ENCODE measurements around the gene ALDH1A2.

The ALDH1A2 gene

DNA sequence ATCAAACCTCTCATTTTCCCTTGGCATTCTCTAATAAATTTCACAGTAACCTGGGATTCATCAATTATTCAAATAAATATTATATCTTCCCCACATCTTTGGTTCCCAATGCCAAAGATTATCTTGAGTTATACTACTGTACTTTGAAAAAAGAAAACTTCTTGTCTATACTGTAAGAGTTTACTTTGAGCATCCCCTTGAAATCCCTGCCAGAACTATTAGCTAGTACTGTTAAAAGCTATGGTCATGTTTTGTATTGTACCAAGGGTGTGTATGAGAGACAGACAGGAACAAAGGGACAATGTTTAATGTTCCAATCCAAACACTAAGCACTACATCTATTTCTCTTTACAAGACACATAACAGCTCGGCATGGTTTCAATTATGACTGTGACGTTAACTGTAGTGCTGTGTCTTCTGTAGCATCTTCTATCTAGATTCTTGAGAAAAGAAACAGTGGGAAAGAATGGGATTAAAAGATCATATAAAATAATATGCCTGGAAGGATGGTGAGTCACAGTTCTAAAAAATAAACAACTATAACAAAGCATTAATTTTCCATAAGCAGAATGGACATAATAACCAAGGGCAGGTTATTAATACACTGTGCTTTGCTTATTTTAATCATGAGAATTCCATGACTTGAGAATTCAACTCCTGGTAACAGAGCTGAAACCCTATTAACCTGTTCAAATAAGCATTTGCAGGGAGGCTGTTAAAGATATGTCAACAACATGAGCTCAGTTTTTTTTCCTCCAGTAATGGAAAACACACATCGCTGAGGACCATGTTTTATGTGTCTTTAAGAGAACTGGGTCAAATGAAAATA, 71.1 kb downstream of the ALDH1A2 start:
- no peak for DNase-seq

DNA sequence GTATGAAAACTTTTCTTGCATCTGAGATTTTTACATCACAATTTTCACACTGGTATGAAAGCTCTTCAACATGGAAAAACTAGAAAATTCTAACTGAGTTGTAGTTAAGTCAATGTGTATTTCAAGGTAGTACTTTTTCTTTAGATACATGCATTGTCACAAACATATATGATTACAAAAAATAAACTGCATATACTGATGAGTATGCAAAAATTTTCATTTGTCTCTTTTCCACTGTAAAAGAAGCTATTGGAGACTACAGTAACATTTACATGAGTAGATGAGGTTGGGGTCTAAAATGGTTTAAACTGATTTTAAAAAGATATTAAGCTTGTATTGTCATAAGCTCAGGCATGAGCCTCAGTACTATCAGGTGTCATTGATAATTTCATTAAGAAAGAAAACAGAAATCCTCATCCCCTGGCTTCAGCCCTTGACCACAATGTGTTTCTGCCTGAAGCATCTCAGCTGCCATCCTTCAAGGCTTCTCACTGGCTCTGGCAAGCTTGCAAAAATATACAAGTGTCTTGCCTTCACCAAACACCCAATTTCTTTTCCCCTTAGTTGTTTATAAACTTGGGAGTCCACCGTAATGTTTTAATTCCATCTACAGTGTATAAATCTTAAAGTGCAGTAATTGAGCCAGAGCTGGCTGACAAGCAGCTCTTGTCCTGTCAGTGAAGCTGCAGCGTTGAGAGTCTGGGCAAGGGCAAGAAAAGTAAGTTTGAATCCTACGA, 71.9 kb downstream of the ALDH1A2 start:
- no peak for DNase-seq

DNA sequence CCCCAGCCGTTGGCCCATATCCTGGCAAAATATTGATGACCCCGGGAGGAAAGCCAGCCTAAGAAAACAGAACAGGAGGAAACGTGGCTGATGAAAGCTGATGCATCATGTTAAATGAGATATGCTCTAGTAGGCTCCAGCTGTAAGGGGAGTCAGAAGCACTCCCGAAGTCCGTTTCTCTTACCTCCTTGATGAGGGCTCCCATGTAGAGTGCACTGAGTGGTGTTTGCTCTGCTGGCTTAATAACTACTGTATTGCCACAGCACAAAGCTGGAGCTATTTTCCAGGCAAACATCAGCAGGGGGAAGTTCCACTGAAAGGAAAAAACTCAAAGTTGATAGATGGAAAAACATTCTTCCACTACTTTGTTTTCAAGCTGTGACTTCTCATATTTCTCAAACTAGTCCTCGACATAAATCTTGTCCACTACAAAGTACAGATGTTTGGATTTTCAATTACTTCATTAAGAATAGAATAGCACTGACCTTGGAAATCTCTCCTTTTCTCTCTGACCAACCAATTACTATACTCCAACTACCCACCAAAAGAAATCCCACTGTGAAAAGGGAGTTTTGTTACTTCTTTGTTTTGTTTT, 72.7 kb downstream of the ALDH1A2 start:
- no peak for DNase-seq

DNA sequence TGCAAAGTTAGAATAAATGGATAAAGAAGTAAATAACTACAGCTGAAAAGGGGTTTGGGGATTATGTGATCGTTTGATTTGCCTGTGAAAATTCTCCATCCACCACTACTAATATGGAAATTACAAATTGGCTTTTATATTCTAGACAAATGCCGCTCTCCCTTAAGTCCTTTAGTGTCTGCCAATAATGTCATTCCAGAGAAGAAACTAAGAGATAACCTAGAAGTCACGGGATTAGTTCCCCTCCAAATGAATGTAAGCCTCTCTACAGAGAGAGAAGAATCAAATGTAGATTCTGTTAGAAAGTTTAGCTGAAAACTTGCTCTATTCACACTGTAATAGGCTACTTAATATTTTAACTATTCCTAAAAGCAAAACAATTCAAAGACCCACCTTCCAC, 92.0 kb downstream of the ALDH1A2 start:
- no peak for DNase-seq

DNA sequence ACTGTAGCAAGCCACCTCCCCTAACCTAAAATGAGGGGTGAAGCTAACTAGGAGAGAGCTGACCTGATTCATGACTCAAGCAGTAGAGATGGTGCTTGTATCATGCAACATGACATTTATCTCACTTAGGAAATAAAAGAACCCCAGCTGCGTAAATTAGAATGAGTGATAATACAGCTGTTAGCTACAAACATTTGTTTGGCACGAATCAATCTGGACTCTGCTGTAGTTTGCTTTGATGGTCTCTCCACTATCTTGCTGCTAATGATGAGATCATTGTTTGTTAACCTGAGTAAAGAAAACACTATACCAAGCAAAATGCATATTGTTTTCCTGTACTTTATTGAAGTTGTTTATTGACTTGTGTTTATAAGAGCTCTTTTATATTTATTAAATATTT, 92.6 kb downstream of the ALDH1A2 start:
- no peak for DNase-seq

DNA sequence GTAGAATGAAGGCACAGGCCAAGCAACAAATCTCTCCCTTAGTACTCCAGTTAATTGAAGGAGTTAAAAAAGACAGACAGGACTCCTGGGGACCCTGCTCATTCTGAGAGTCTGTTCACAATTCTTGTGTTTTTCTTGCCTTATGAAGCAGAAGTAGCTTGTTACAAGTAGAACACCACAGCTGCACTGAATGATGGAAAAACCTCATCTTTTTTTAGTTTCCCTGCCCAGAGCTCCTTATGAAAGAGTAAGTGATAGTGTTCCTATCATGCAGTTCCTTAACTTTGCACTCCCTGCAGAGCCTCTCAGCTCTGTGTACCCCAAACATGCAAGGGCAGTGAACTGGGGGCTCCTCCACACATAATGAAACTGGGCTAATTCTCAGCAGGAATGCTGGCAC, 95.5 kb downstream of the ALDH1A2 start:
- no peak for DNase-seq

DNA sequence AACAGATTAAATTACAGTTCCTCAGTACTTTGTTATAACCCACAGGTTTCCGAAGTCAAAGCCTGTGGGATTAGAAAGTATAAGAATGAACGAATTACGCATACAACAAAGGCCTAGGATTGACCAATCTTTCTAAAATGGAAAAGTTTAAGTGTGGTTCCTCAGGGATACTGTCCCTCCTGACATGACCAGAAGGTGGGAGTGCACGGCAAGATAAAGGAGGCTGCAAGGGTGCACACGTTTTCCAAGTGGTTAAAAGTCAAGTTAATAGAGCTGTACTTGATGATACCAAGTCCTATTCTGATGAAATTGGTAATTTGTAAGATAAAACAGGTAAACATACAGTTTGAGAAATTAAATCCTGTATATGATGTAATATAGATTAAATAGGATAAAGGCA, 96.2 kb downstream of the ALDH1A2 start:
- no peak for DNase-seq

DNA sequence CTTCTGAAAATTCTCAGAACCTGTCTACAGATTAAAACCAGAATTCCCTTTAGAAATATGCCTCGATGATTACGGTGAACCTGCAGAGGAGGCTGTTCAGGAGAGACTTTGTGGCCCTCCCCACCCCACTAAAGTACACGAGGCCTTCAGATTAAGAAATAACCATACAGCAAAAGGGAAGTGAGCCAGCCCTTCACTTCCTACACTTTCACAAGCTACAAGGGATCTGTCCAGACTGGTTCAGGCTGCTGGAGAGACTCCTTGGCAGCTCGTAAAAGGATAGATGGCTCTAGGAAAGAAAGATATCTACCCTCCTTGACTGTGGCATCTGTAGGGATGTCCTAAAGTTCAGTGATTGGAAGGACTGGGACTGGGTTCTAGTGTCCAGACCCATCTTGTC, 102.6 kb downstream of the ALDH1A2 start:
- DNase-seq = no peak

DNA sequence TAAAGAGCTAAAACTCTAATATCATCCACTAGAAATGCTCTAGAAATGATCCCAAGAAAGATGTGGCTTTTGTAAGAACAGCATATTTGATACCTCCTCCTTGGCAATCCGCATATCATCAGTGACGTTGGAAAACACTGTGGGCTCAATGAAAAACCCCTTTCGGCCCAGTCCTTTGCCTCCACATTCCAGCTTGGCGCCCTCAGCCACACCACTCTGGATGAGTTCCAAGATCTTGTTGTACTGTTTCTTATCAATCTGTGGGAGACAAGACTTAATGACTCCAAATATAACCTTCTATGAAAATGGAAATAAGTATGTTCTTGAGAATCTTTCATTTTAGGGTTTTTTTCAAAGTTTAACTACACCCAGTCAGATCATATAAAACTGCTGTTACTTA, 103.6 kb downstream of the ALDH1A2 start:
- no peak for DNase-seq

DNA sequence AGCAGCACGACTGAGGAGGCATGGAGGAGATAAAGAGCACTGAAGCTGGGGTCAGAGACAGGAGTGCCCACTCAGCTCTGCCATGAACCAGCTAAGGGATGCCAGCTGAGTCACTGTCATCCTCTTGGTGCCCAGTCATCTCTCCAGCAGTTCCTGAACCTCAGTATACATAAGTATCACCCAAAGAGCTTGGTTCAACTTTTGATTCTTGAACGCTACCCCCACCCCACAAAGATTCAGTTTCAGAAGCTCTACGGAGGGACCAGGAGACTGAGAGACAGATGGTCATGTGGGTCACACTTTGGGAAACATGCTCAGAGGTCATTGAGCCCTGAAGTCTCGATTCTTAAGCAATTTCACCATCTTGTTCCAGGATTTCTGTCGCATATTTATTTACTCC, 108.4 kb downstream of the ALDH1A2 start:
- DNase-seq = no peak

DNA sequence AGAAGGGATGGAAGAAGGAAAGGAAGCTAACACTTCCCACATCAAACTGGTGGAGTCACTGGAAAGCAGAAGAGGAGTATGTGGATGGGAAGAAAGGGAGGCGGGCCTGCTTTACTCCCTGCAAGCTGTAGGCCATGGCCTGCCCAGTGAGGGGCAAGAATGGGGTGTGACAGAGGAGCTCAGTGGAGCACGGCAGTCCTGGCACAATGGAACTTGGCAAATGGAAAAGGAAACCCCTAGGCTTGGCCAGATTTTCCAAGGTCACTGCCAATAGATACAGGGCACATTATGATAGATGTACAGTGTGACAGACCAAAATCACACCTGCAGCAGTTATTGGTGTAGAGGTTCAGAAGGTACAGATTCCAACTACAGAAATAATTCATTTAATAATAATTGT, 111.6 kb downstream of the ALDH1A2 start:
- no peak for DNase-seq

DNA sequence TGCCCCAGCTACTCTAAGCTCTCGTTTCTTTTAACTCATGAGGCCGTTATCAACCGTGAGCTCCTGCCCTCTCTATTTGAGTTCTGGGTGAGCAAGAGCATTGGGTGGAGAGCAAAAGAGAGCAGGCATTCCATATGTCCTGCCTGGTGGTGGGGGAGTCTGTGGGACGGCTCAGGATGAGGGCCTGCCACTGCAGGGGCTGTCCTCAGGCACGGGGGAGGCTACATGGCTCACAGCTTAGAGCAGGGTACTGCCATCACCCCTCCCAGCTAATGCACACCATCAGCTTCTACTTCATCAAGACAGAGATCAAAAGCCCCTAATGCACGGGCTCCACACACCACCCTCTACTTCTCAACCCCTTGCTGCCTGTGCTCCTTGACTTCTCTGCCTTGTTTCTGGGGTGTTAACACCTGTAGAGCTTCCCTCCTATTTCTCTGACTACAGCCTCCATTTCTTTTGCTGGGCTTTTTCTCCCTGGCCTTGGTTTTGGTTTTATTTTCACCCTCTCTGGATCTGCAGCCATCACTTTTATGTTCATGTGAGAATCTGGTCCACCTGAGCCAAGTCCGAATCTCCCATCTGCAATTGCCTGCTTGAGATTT, 114.1 kb downstream of the ALDH1A2 start:
- no peak for DNase-seq

DNA sequence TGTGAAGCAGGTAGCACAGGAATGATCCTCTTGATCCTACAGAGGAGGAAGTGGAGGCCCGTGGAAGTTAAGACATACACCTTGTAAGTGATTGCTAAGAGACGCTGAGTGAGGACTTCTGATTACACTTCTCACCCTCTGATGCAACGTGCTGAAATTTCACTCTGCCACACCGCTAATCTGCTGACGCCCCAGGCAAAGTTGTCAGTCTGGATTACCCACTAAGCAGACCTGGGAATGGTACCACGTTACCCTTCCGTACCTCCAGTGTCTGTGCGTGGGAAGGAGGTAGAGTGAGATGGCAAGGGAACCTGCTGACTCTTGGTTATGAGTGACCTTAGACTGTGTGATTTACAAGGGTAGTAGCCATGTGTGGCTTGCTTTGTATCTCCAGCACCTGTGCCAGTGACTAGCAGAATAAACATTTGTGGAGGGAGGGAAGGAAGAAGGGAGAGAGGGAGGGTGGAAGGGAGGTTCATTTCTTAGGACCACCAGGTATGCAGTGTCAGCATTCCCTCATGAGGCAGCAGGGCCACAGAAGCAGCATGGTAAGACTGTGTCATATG, 115.0 kb downstream of the ALDH1A2 start:
- DNase-seq = no peak

DNA sequence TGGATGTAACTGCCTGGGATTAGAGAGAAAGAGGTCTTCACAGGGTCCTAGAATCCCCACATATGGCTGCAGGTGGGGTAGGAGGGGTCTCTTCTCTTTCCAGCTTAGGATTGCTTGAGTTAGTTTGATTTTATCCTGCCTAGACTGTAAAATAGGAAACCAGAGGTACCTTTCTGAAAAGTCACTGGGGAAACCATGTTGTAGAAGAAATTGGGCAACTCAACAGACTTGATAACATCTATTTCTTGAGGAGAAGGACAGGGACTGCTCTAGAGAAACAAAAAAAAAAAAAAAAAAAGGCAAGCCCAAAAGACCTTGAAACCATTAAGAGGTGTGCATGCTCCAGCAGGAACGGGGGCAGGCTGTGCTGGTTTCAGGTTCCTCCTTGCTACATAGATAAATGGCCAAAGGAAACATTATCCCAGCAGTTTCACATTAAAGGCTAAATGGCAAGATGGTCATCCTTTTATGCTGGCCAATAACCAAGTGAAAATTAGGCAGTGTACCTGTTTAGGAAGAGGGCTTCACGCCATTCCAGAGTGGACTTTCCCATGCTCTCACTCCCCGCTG, 116.1 kb downstream of the ALDH1A2 start:
- no peak for DNase-seq

DNA sequence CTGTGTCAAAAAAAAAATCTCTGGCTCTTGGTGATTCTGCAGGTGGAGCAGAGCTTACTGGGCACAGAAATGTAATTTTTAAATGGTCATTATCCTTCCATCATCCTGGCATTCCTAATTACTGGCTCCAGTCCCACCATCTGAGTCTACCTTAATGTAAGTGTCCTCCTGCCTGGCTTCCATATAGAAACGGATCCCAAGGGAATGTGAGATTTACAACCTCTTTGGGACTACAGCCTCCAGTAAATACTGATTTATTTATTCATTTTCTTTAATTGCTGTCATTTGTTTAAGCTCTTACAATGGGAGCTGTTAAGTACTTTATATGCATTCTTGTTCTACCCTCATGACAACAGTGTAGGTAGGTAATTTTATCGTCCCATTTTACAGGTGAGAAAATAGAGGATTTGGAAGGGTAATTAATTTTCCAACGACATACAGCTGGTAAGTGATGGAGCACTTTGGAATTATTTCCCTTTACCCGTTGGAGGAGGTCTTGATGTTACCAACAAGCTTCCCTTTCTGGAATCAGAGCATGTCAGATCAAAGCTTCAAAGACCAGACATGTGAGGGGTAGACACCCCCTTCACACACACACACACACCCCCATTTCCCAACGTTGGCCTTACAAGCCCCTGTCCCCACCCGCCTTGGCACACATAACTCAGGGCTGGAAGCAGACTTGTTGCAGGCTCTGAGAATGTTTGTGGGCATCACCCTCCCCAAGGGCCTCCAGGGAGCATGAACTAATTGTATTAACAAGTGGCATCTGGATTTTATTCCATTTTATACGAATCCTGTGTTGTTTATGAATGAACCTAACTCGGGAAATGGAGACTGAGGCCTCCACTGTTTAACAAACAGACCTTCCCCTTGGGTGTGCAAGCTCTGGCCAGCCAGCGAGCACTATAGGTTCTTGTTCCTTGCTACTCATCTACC, 116.9 kb downstream of the ALDH1A2 start:
- DNase-seq = no peak

DNA sequence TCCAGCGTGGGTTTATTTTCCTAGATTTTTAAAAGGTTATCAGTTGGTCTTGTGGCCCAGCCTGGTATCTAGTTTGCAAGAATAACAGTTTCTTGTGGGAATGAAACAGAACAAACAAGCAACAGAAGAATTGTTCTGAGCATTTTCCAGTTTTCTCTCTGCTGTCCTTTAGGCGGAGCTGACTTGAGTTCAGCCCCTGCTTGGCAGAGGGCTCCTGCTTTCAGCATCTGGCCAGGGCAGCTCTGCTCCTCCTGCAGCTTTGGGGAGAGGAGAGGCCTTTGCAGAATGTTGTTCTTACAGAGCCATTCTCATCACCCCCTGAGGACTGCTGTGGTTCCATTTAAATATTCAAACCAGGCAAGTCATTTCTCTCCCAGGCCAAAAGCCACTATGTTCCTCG, 117.7 kb downstream of the ALDH1A2 start:
- no peak for DNase-seq

DNA sequence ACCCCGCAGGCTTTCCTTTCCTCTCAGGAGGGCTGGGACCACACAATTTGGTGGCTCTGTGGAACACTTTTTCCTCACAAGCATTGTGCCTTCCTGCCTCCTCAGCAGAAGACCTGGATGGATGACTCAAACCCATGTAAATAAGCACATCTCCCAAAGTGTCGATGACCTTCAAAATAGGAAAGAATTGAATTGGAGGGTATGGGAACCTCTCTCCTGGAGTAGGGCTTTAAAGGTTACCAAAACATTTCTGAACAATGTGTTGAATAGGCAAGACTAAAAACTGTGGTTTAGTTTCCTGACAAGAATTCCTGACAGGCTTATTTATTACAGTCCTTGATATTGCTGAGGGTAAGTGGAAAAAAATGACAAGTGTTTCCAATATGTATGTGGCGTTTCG, 118.2 kb downstream of the ALDH1A2 start:
- no peak for DNase-seq

DNA sequence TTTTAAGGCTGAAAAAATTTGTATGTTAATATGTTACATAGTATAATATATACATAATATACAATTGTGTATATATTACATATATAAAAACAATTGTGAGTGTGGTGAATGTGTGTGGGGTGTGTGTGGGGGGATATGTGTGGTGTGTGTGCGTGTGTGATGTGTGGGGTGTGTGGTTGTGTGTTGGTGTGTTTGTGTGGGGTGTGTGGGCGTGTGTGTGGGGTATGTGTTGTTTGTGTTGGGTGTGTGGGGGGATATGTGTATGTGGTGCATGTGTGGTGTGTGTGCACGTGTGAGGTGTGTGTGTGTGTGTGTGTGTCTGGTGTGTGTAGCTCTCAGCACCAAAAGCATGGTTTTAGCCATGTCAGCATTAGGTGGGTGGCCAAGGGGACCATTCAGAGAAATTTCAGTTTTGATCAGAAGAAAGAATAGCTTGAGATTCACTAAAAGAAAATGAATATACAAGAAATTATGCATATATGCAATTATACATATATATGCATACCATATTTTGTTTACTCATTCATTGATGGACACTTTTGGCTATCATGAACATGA, 118.9 kb downstream of the ALDH1A2 start:
- no peak for DNase-seq

DNA sequence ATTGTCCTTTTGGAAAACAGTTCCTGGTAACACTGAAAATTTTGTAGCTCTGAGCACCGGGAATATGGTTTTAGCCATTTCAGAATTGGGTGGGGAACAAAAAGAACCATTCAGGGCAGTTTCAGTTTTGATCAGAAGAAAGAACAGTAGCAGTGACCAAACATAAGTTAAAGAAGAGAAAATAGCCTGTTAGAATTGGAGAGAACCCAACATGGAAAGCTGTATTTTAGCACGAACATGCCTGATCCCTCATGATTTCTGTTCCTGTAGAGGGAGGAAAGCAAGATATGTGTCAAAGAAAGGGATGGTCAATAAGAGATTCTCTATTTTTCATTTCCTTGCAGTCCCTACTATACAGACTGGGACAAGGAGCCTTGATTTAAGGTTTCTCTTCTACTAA, 119.9 kb downstream of the ALDH1A2 start:
- DNase-seq = no peak

DNA sequence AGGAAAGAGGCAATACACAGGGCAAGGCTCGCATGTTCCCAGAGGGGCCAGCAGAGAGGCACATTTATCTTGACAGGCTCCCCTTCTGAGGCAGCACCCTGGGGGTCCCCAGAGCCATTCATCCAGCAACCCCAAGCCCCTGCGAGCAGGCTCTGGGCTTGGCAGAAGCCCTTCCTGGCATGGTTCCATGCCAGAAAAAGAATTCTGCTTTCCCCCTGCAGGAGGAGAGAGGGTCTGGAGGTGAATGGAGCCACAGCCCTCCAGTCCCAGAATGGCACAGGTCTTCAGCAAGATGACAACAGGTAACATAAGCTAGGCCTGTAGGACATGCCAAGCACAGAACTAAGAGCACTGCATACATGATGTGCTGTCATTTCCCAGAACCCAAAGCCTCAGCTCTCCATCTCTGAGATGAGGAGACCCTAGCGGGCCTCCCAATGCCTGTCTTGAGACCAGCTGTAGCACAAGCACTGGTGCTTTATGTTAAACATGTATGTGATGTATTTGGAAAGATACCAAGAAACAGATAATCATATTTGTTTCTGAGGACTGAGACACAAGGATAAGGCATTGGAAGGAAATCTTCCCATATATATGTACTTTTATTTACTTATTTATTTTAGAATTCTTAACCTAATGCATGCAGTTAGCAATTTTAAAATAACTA, 121.6 kb downstream of the ALDH1A2 start:
- no peak for DNase-seq

DNA sequence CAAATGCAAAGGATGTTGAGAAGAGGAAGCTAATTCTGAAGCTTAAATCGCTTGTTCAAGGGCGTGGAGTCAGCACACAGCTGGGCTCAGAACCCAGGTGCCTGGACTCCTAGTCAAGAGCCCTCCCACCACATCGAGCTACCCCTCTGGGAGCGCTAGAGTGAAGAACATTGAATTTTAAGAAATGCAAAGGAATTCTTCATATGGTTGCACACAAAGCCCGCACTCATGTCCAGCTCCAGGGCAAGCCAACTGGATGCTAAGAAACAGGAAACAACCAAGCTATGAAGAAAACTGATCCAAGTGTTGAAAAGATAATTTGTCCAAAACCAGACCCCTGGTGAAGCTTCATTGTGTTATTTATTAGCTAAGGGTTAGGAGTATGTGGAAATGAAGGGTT, 122.3 kb downstream of the ALDH1A2 start:
- no peak for DNase-seq

Data from hematopoietic multipotent progenitor cell treated with erythropoietin and hydrocortisone succinate and interleukin-3 and kit ligand, for 8 days (in vitro differentiated cells).